ENCODE results near the gene CNTN5.

CNTN5 gene

GRCh38 chr11:99925968-99926367 lies 905.2 kb downstream of the CNTN5 start:
- no peaks in the 10 kb centered on the region for H3K4me1 ChIP-seq (ENCODE audit: control insufficient read depth, insufficient read depth, low read length)
- H3K36me3 ChIP-seq (ENCODE audit: control insufficient read depth, insufficient read depth, low read length): no peaks in the 10 kb centered on the region
- H3K27me3 ChIP-seq (ENCODE audit: control insufficient read depth, insufficient read depth, low read length): no peaks in the 10 kb centered on the region
- H3K4me3 ChIP-seq (ENCODE audit: low read length): no peak overlapping the region
- H3K9me3 ChIP-seq (ENCODE audit: control insufficient read depth, low read length): no peaks in the 10 kb centered on the region
- no peak overlapping the region for H3K9ac ChIP-seq (ENCODE audit: low read length)

- Histone ChIP-seq H3K4me1 (ENCODE audit: control insufficient read depth, insufficient read depth, low read length) (no peaks in the 10 kb centered on the region), H3K9ac (ENCODE audit: low read length) (no peak overlapping the region), H3K9me3 (ENCODE audit: control insufficient read depth, low read length) (no peaks in the 10 kb centered on the region), H3K27me3 (ENCODE audit: control insufficient read depth, insufficient read depth, low read length) (no peaks in the 10 kb centered on the region), H3K36me3 (ENCODE audit: control insufficient read depth, insufficient read depth, low read length) (no peaks in the 10 kb centered on the region), H3K4me3 (ENCODE audit: low read length) (no peak overlapping the region)
These were observed 911.9 kb downstream of the CNTN5 start for GRCh38 chr11:99932684-99933083.

- Histone ChIP-seq H3K4me1 (ENCODE audit: control insufficient read depth, insufficient read depth, low read length) (no peaks in the 10 kb centered on the region), H3K9ac (ENCODE audit: low read length) (no peak overlapping the region), H3K4me3 (ENCODE audit: low read length) (no peak overlapping the region), H3K27me3 (ENCODE audit: control insufficient read depth, insufficient read depth, low read length) (no peaks in the 10 kb centered on the region), H3K36me3 (ENCODE audit: control insufficient read depth, insufficient read depth, low read length) (no peaks in the 10 kb centered on the region), H3K9me3 (ENCODE audit: control insufficient read depth, low read length) (no peaks in the 10 kb centered on the region)
These were observed 913.3 kb downstream of the CNTN5 start for GRCh38 chr11:99934008-99934407.

- Histone ChIP-seq H3K36me3 (ENCODE audit: control insufficient read depth, insufficient read depth, low read length) (no peaks in the 10 kb centered on the region), H3K4me1 (ENCODE audit: control insufficient read depth, insufficient read depth, low read length) (no peaks in the 10 kb centered on the region), H3K27me3 (ENCODE audit: control insufficient read depth, insufficient read depth, low read length) (no peaks in the 10 kb centered on the region), H3K9ac (ENCODE audit: low read length) (no peak overlapping the region), H3K4me3 (ENCODE audit: low read length) (no peak overlapping the region), H3K9me3 (ENCODE audit: control insufficient read depth, low read length) (no peaks in the 10 kb centered on the region)
These were observed 916.6 kb downstream of the CNTN5 start for GRCh38 chr11:99937330-99937729.

- no peak overlapping the region for H3K4me3 ChIP-seq (ENCODE audit: low read length)
- no peaks in the 10 kb centered on the region for H3K27me3 ChIP-seq (ENCODE audit: control insufficient read depth, insufficient read depth, low read length)
- no peaks in the 10 kb centered on the region for H3K9me3 ChIP-seq (ENCODE audit: control insufficient read depth, low read length)
- H3K4me1 ChIP-seq (ENCODE audit: control insufficient read depth, insufficient read depth, low read length): no peaks in the 10 kb centered on the region
- H3K9ac ChIP-seq (ENCODE audit: low read length): no peak overlapping the region
- H3K36me3 ChIP-seq (ENCODE audit: control insufficient read depth, insufficient read depth, low read length): no peaks in the 10 kb centered on the region
These were observed 932.1 kb downstream of the CNTN5 start for GRCh38 chr11:99952816-99953215.

GRCh38 chr11:99960536-99960935 lies 939.8 kb downstream of the CNTN5 start:
- no peaks in the 10 kb centered on the region for H3K36me3 ChIP-seq (ENCODE audit: control insufficient read depth, insufficient read depth, low read length)
- H3K4me1 ChIP-seq (ENCODE audit: control insufficient read depth, insufficient read depth, low read length): no peaks in the 10 kb centered on the region
- no peaks in the 10 kb centered on the region for H3K9me3 ChIP-seq (ENCODE audit: control insufficient read depth, low read length)
- no peaks in the 10 kb centered on the region for H3K27me3 ChIP-seq (ENCODE audit: control insufficient read depth, insufficient read depth, low read length)
- H3K9ac ChIP-seq (ENCODE audit: low read length): no peak overlapping the region
- H3K4me3 ChIP-seq (ENCODE audit: low read length): no peak overlapping the region

- Histone ChIP-seq H3K4me1 (ENCODE audit: control insufficient read depth, insufficient read depth, low read length) (no peaks in the 10 kb centered on the region), H3K9me3 (ENCODE audit: control insufficient read depth, low read length) (no peaks in the 10 kb centered on the region)
These were observed 947.6 kb downstream of the CNTN5 start for GRCh38 chr11:99968336-99968735.

GRCh38 chr11:99973993-99974392 lies 953.2 kb downstream of the CNTN5 start:
- no peaks in the 10 kb centered on the region for H3K9me3 ChIP-seq (ENCODE audit: control insufficient read depth, low read length)
- no peaks in the 10 kb centered on the region for H3K4me1 ChIP-seq (ENCODE audit: control insufficient read depth, insufficient read depth, low read length)
- H3K27me3 ChIP-seq (ENCODE audit: control insufficient read depth, insufficient read depth, low read length): no peaks in the 10 kb centered on the region
- no peaks in the 10 kb centered on the region for H3K36me3 ChIP-seq (ENCODE audit: control insufficient read depth, insufficient read depth, low read length)
- no peak overlapping the region for H3K4me3 ChIP-seq (ENCODE audit: low read length)
- no peak overlapping the region for H3K9ac ChIP-seq (ENCODE audit: low read length)

More at GRCh38 chr11:99968336-99968735, 947.6 kb downstream of the CNTN5 start:
- H3K9ac ChIP-seq (ENCODE audit: low read length): no peak overlapping the region
- no peaks in the 10 kb centered on the region for H3K27me3 ChIP-seq (ENCODE audit: control insufficient read depth, insufficient read depth, low read length)
- H3K4me3 ChIP-seq (ENCODE audit: low read length): no peak overlapping the region
- H3K36me3 ChIP-seq (ENCODE audit: control insufficient read depth, insufficient read depth, low read length): no peaks in the 10 kb centered on the region

GRCh38 chr11:99979042-99979441 lies 958.3 kb downstream of the CNTN5 start:
- no peaks in the 10 kb centered on the region for H3K4me1 ChIP-seq (ENCODE audit: control insufficient read depth, insufficient read depth, low read length)
- H3K36me3 ChIP-seq (ENCODE audit: control insufficient read depth, insufficient read depth, low read length): no peaks in the 10 kb centered on the region
- H3K4me3 ChIP-seq (ENCODE audit: low read length): no peak overlapping the region
- H3K27me3 ChIP-seq (ENCODE audit: control insufficient read depth, insufficient read depth, low read length): no peaks in the 10 kb centered on the region
- no peak overlapping the region for H3K9ac ChIP-seq (ENCODE audit: low read length)
- H3K9me3 ChIP-seq (ENCODE audit: control insufficient read depth, low read length): no peaks in the 10 kb centered on the region

- Histone ChIP-seq H3K9me3 (ENCODE audit: control insufficient read depth, low read length) (no peaks in the 10 kb centered on the region), H3K9ac (ENCODE audit: low read length) (no peak overlapping the region), H3K4me3 (ENCODE audit: low read length) (no peak overlapping the region), H3K27me3 (ENCODE audit: control insufficient read depth, insufficient read depth, low read length) (no peaks in the 10 kb centered on the region), H3K4me1 (ENCODE audit: control insufficient read depth, insufficient read depth, low read length) (no peaks in the 10 kb centered on the region), H3K36me3 (ENCODE audit: control insufficient read depth, insufficient read depth, low read length) (no peaks in the 10 kb centered on the region)
These were observed 967.2 kb downstream of the CNTN5 start for GRCh38 chr11:99987821-99988470.

- H3K9me3 ChIP-seq (ENCODE audit: control insufficient read depth, low read length): no peaks in the 10 kb centered on the region
- no peak overlapping the region for H3K9ac ChIP-seq (ENCODE audit: low read length)
- H3K4me1 ChIP-seq (ENCODE audit: control insufficient read depth, insufficient read depth, low read length): no peaks in the 10 kb centered on the region
- H3K36me3 ChIP-seq (ENCODE audit: control insufficient read depth, insufficient read depth, low read length): no peaks in the 10 kb centered on the region
- H3K4me3 ChIP-seq (ENCODE audit: low read length): no peak overlapping the region
- no peaks in the 10 kb centered on the region for H3K27me3 ChIP-seq (ENCODE audit: control insufficient read depth, insufficient read depth, low read length)
These were observed 967.7 kb downstream of the CNTN5 start for GRCh38 chr11:99988471-99988837.

GRCh38 chr11:100003985-100004384 lies 983.2 kb downstream of the CNTN5 start:
- Histone ChIP-seq H3K9ac (ENCODE audit: low read length) (no peak overlapping the region), H3K4me3 (ENCODE audit: low read length) (no peak overlapping the region), H3K36me3 (ENCODE audit: control insufficient read depth, insufficient read depth, low read length) (no peaks in the 10 kb centered on the region), H3K27me3 (ENCODE audit: control insufficient read depth, insufficient read depth, low read length) (no peaks in the 10 kb centered on the region), H3K4me1 (ENCODE audit: control insufficient read depth, insufficient read depth, low read length) (peaks cover 5% of the 10 kb centered on the region), H3K9me3 (ENCODE audit: control insufficient read depth, low read length) (no peaks in the 10 kb centered on the region)

- no peaks in the 10 kb centered on the region for H3K9me3 ChIP-seq (ENCODE audit: control insufficient read depth, low read length)
- H3K36me3 ChIP-seq (ENCODE audit: control insufficient read depth, insufficient read depth, low read length): no peaks in the 10 kb centered on the region
- no peak overlapping the region for H3K4me3 ChIP-seq (ENCODE audit: low read length)
- no peaks in the 10 kb centered on the region for H3K27me3 ChIP-seq (ENCODE audit: control insufficient read depth, insufficient read depth, low read length)
- H3K9ac ChIP-seq (ENCODE audit: low read length): no peak overlapping the region
- H3K4me1 ChIP-seq (ENCODE audit: control insufficient read depth, insufficient read depth, low read length): peaks cover 10% of the 10 kb centered on the region
These were observed 983.8 kb downstream of the CNTN5 start for GRCh38 chr11:100004541-100004940.

Measured in mucosa of stomach (tissue), 1 donor.